ENCODE data around the gene C12orf75. TPM values are rescaled to one million over a fixed set of nuclear protein-coding genes. Genes with fewer than 3 reads are reported as not detected.

The C12orf75 gene
- polyA plus RNA-seq, 3 donors = 7.4 to 34.0 (median 15.2) TPM

Other genes with a start within 250 kb of the C12orf75 start
- 10 to 100 TPM in 2 of 3 donors, 1 to 10 TPM in 1; 3.2 to 12.7 (median 12.5) TPM for gene ALDH1L2, start 246.2 kb upstream of the C12orf75 start, polyA plus RNA-seq
- 10 to 100 TPM in 2 of 3 donors, 1 to 10 TPM in 1; 9.2 to 22.4 (median 12.8) TPM for gene WASHC4, start 223.0 kb upstream of the C12orf75 start, polyA plus RNA-seq
- 10 to 100 TPM; 10.8 to 34.8 (median 24.8) TPM for gene APPL2, start 94.5 kb upstream of the C12orf75 start, polyA plus RNA-seq

Data from adipose tissue (tissue), 3 donors.